SK-N-SH (cell line): ENCODE measurements around the gene ZNF580. TPM values are rescaled to one million over a fixed set of nuclear protein-coding genes. Genes with fewer than 3 reads are reported as not detected.

Experiments
- CTCF ChIA-PET: fragments of 300-600, 350-600 bp; formaldehyde crosslinking; extraction: SDS; loops from one replicate; lab custom pipeline; 2021; lab: Yijun Ruan, JAX
- POLR2A ChIA-PET: fragments of 350-600 bp; sonication (Branson Sonifier 250); formaldehyde crosslinking; extraction: SDS; loops from one replicate; lab custom pipeline; 2020; ENCODE audit warnings: antibody characterized with exemption, inconsistent platforms; lab: Yijun Ruan, JAX
- DNase-seq: peaks from one replicate; pipeline ENCODE4 v3.0.0; 2012
- H2AFZ ChIP-seq: fragments of 200-600 bp; sonication (generic); 2 replicates; pipeline ENCODE4 v1.8.1; 2016; ENCODE audit warnings: antibody characterized with exemption, mild to moderate bottlenecking, low read depth
- H3F3A ChIP-seq: fragments of 200-600 bp; sonication (generic); replicated peaks from 2 replicates; pipeline ENCODE3; 2016; ENCODE audit warnings: antibody characterized with exemption, mild to moderate bottlenecking; ENCODE audit not compliant: insufficient read depth
- H3K27ac ChIP-seq, 2 experiments: fragments of 200-500 bp in 1 of 2; fragments of 200-600 bp in 1 of 2; sonication (Bioruptor generic) in 1 of 2; sonication (generic), shearing (Covaris generic) in 1 of 2; 2 replicates each; pipeline versions ENCODE4 v1.5.1 to v1.6.1; 2014 to 2016; ENCODE audit warnings: low read depth in 2 of 2, inconsistent platforms in 1 of 2, low read length in 1 of 2, mild to moderate bottlenecking in 1 of 2, mixed read lengths in 1 of 2
- H3K27me3 ChIP-seq: fragments of 200-600 bp; sonication (generic), shearing (Covaris generic); 2 replicates; pipeline ENCODE4 v1.6.1; 2016; ENCODE audit warnings: mixed run types; ENCODE audit not compliant: insufficient read depth
- H3K36me3 ChIP-seq, 2 experiments: fragments of 200-500 bp in 1 of 2; fragments of 200-600 bp in 1 of 2; sonication (Bioruptor generic) in 1 of 2; sonication (generic) in 1 of 2; replicated peaks in 1 of 2; 2 replicates each; pipeline versions ENCODE3 to v1.5.1; 2014 to 2016; ENCODE audit warnings: low read length in 1 of 2, mild to moderate bottlenecking in 1 of 2; ENCODE audit not compliant: insufficient read depth in 2 of 2, control insufficient read depth in 1 of 2
- H3K4me1 ChIP-seq, 2 experiments: fragments of 200-500 bp in 1 of 2; fragments of 200-600 bp in 1 of 2; sonication (Bioruptor generic) in 1 of 2; sonication (generic), shearing (Covaris generic) in 1 of 2; 2 replicates each; pipeline versions ENCODE4 v1.5.1 to v1.6.1; 2014 to 2016; ENCODE audit warnings: low read depth in 1 of 2, low read length in 1 of 2, mixed run types in 1 of 2; ENCODE audit not compliant: insufficient read depth in 2 of 2, control insufficient read depth in 1 of 2
- H3K4me2 ChIP-seq: fragments of 200-600 bp; sonication (generic), shearing (Covaris generic); 2 replicates; pipeline ENCODE4 v1.6.1; 2017; ENCODE audit warnings: mixed run types
- H3K4me3 ChIP-seq, 2 experiments: fragments of 200-500 bp in 1 of 2; fragments of 200-600 bp in 1 of 2; sonication (Bioruptor generic) in 1 of 2; sonication (generic), shearing (Covaris generic) in 1 of 2; 2 replicates each; pipeline versions ENCODE4 v1.5.1 to v1.8.1; 2014 to 2016; ENCODE audit warnings: low read depth in 2 of 2, inconsistent platforms in 1 of 2, low read length in 1 of 2, mild to moderate bottlenecking in 1 of 2, mixed read lengths in 1 of 2, moderate library complexity in 1 of 2
- H3K79me2 ChIP-seq: fragments of 200-600 bp; sonication (generic); 2 replicates; pipeline ENCODE4 v1.8.1; 2017; ENCODE audit warnings: mild to moderate bottlenecking; ENCODE audit not compliant: insufficient read depth
- H3K9ac ChIP-seq: fragments of 200-600 bp; sonication (generic); 2 replicates; pipeline ENCODE4 v1.6.1; 2017; ENCODE audit warnings: mixed run types
- H3K9me2 ChIP-seq: fragments of 200-600 bp; sonication (generic); 2 replicates; pipeline ENCODE4 v1.6.1; 2017; ENCODE audit warnings: mixed run types
- H3K9me3 ChIP-seq: fragments of 200-600 bp; sonication (generic); 2 replicates; pipeline ENCODE4 v1.6.1; 2017; ENCODE audit warnings: mixed run types, mild to moderate bottlenecking, moderate library complexity
- H4K20me1 ChIP-seq: fragments of 200-600 bp; sonication (generic); 2 replicates; pipeline ENCODE4 v1.6.1; 2017; ENCODE audit warnings: mild to moderate bottlenecking, mixed run types; ENCODE audit not compliant: insufficient read depth
- FOXJ3 ChIP-seq: sonication (generic); formaldehyde crosslinking; IDR thresholded peaks from 2 replicates; pipeline ENCODE4 v1.5.1; 2020; ENCODE audit warnings: mild to moderate bottlenecking, missing genetic modification reagents
- GABPA ChIP-seq: IDR thresholded peaks from 2 replicates; pipeline ENCODE4 v1.4.0; 2012; ENCODE audit warnings: low read depth, mild to moderate bottlenecking
- GATA2 ChIP-seq: sonication (generic); formaldehyde crosslinking; IDR thresholded peaks from 2 replicates; pipeline ENCODE4 v1.5.0; 2020; ENCODE audit warnings: mild to moderate bottlenecking, missing genetic modification reagents
- IRF3 ChIP-seq: fragments of 150-350 bp; IDR thresholded peaks from 2 replicates; pipeline ENCODE4 v1.6.1; 2016; ENCODE audit warnings: mild to moderate bottlenecking, low read depth, low read length
- JUND ChIP-seq: IDR thresholded peaks from 2 replicates; pipeline ENCODE4 v1.4.0; 2012
- MAX ChIP-seq: IDR thresholded peaks from 2 replicates; pipeline ENCODE4 v1.4.0; 2012; ENCODE audit warnings: low read depth
- MXI1 ChIP-seq: IDR thresholded peaks from 2 replicates; pipeline ENCODE4 v1.6.1; 2012; ENCODE audit warnings: mild to moderate bottlenecking, low read depth, low read length, improper control_type of control experiment
- NFIC ChIP-seq: IDR thresholded peaks from 2 replicates; pipeline ENCODE4 v1.4.0; 2012; ENCODE audit warnings: borderline replicate concordance
- PBX3 ChIP-seq: IDR thresholded peaks from 2 replicates; pipeline ENCODE4; 2012
- RAD21 ChIP-seq: IDR thresholded peaks from 2 replicates; pipeline ENCODE4 v1.6.1; 2012; ENCODE audit warnings: mild to moderate bottlenecking, low read length
- RCOR1 ChIP-seq: fragments of 150-350 bp; IDR thresholded peaks from 2 replicates; pipeline ENCODE4 v1.6.1; 2017; ENCODE audit warnings: antibody characterized with exemption, low read length
- RFX5 ChIP-seq: IDR thresholded peaks from 2 replicates; pipeline ENCODE4 v1.6.1; 2012; ENCODE audit warnings: mild to moderate bottlenecking, improper control_type of control experiment, low read length
- SMC3 ChIP-seq: IDR thresholded peaks from 2 replicates; pipeline ENCODE4 v1.6.1; 2012; ENCODE audit warnings: low read depth, low read length, improper control_type of control experiment
- TAF1 ChIP-seq: IDR thresholded peaks from 2 replicates; pipeline ENCODE4 v1.6.1; 2012; ENCODE audit warnings: low read depth, mild to moderate bottlenecking, low read length, moderate library complexity, borderline replicate concordance
- TCF12 ChIP-seq: IDR thresholded peaks from 2 replicates; pipeline ENCODE4 v1.4.0; 2012
- TEAD4 ChIP-seq: IDR thresholded peaks from 2 replicates; pipeline ENCODE4 v1.4.0; 2012; ENCODE audit warnings: mild to moderate bottlenecking, borderline replicate concordance; ENCODE audit not compliant: insufficient read depth
- USF1 ChIP-seq: IDR thresholded peaks from 2 replicates; pipeline ENCODE4 v1.4.0; 2012; ENCODE audit warnings: low read depth, borderline replicate concordance
- YY1 ChIP-seq: IDR thresholded peaks from 2 replicates; pipeline ENCODE4 v1.4.0; 2012; ENCODE audit warnings: low read depth, mild to moderate bottlenecking
- WGBS: methylation state at CpG from one replicate; pipeline ENCODE4 v1.1.6; 2017; ENCODE audit warnings: low lambda C conversion rate; 5-methylcytosine and 5-hydroxymethylcytosine counted together
- polyA plus RNA-seq, 3 experiments: library from polyadenylated mRNA; depleted of rRNA; stranded (reverse); fragments of >200 nt; gene quantifications; 2 replicates each; pipeline ENCODE4 v1.2.3, GENCODE V29; 2012

The ZNF580 gene
- polyA plus RNA-seq, 1 of the 3 experiments (the other 2 are of a cell fraction) = 21.9 TPM

- Histone ChIP-seq H3K27ac (no peak overlapping the region), H2AFZ (no peak overlapping the region), H3K4me1 (peaks cover 8 to 29% of the 10 kb centered on the region in 2 experiments; a peak in 1 of 4 replicates), H3K4me2 (peak overlapping the region; percentile 15; the same call in 1 of the 2 replicates), H3K4me3 (no peak overlapping the region), H3K79me2 (peaks cover 72% of the 10 kb centered on the region), H3K36me3 (peaks cover 0 to 6% of the 10 kb centered on the region in 2 experiments), H3K9me3 (no peaks in the 10 kb centered on the region), H3K9ac (no peak overlapping the region), H4K20me1 (no peaks in the 10 kb centered on the region), H3F3A (peaks cover 36% of the 10 kb centered on the region), H3K27me3 (no peaks in the 10 kb centered on the region), H3K9me2 (no peaks in the 10 kb centered on the region)
- no peak for TF ChIP-seq JUND
- no peak for TF ChIP-seq RFX5
- no peak for TF ChIP-seq PBX3
- no peak for TF ChIP-seq TAF1
- no peak for TF ChIP-seq GABPA
- no peak for TF ChIP-seq GATA2 (CRISPR knock-in tag)
- no peak for TF ChIP-seq IRF3
- TF ChIP-seq MXI1 = no peak
- no peak for TF ChIP-seq USF1
- no peak for TF ChIP-seq FOXJ3 (CRISPR knock-in tag)
- no peak for TF ChIP-seq YY1
- TF ChIP-seq RAD21 = no peak
- TF ChIP-seq NFIC = no peak
- TF ChIP-seq TCF12 = no peak
- no peak for TF ChIP-seq SMC3
- TF ChIP-seq TEAD4 = no peak
- TF ChIP-seq RCOR1 = no peak
- no peak for TF ChIP-seq MAX
- WGBS = 76% methylated on average over 11 of the region's 11 CpGs
- POLR2A ChIA-PET = interaction anchor here (1.6 kb wide), 1 partner anchor 13 kb away, joined by 4 read pairs; the partner anchor contains the start of gene ZNF784
- DNase-seq = peak; percentile 1
- CTCF ChIA-PET = interaction anchor here (0.8 to 5.0 kb wide), 5 partner anchors 10 to 548 kb away, joined by 3 to 28 read pairs (median 6); partner anchors contain the start of gene CCDC106
These were observed 3.3 kb upstream of the ZNF580 start for GRCh38 chr19:55637534-55637933.
